ENCODE measurements around the gene ADGRB3. TPM values are rescaled to one million over a fixed set of nuclear protein-coding genes. Genes with fewer than 3 reads are reported as not detected.

The ADGRB3 gene
- polyA plus RNA-seq, 1 of the 3 experiments (the other 2 are of a cell fraction): 0.12 TPM

GRCh38 chr6:68642977-68643376 lies 7.9 kb downstream of the ADGRB3 start:
- no peak overlapping the region for H3K4me3 ChIP-seq (ENCODE audit: low read depth in 2 of 2, low read length in 1 of 2)
- H2AFZ ChIP-seq (ENCODE audit: low read depth): no peak overlapping the region
- DNase-seq: no peak
- no peak for TF ChIP-seq RFX5 (IDR thresholded peaks at IDR 0.05; ENCODE audit: low read length)
- no peak for TF ChIP-seq TAF1 (IDR thresholded peaks at IDR 0.05; ENCODE audit: borderline replicate concordance, low read depth, low read length)
- no peak for TF ChIP-seq GABPA (IDR thresholded peaks at IDR 0.05; ENCODE audit: low read depth)
- TF ChIP-seq, protein P1, sequence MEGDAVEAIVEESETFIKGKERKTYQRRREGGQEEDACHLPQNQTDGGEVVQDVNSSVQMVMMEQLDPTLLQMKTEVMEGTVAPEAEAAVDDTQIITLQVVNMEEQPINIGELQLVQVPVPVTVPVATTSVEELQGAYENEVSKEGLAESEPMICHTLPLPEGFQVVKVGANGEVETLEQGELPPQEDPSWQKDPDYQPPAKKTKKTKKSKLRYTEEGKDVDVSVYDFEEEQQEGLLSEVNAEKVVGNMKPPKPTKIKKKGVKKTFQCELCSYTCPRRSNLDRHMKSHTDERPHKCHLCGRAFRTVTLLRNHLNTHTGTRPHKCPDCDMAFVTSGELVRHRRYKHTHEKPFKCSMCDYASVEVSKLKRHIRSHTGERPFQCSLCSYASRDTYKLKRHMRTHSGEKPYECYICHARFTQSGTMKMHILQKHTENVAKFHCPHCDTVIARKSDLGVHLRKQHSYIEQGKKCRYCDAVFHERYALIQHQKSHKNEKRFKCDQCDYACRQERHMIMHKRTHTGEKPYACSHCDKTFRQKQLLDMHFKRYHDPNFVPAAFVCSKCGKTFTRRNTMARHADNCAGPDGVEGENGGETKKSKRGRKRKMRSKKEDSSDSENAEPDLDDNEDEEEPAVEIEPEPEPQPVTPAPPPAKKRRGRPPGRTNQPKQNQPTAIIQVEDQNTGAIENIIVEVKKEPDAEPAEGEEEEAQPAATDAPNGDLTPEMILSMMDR (IDR thresholded peaks at IDR 0.05): no peak
- no peak for TF ChIP-seq POLR2AphosphoS5 (IDR thresholded peaks at IDR 0.05; ENCODE audit: low read depth, low read length)
- TF ChIP-seq JUND (IDR thresholded peaks at IDR 0.05): no peak
- TF ChIP-seq, protein P2, sequence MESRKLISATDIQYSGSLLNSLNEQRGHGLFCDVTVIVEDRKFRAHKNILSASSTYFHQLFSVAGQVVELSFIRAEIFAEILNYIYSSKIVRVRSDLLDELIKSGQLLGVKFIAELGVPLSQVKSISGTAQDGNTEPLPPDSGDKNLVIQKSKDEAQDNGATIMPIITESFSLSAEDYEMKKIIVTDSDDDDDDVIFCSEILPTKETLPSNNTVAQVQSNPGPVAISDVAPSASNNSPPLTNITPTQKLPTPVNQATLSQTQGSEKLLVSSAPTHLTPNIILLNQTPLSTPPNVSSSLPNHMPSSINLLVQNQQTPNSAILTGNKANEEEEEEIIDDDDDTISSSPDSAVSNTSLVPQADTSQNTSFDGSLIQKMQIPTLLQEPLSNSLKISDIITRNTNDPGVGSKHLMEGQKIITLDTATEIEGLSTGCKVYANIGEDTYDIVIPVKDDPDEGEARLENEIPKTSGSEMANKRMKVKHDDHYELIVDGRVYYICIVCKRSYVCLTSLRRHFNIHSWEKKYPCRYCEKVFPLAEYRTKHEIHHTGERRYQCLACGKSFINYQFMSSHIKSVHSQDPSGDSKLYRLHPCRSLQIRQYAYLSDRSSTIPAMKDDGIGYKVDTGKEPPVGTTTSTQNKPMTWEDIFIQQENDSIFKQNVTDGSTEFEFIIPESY (IDR thresholded peaks at IDR 0.05; ENCODE audit: borderline replicate concordance, low read depth): no peak
- no peak for TF ChIP-seq RCOR1 (IDR thresholded peaks at IDR 0.05; ENCODE audit: low read length)
- no peak for TF ChIP-seq RXRA (IDR thresholded peaks at IDR 0.05; ENCODE audit: borderline replicate concordance, low read depth)
- TF ChIP-seq CHD2 (IDR thresholded peaks at IDR 0.05; ENCODE audit: low read length, partially characterized antibody): no peak
- no peak for TF ChIP-seq NRF1 (IDR thresholded peaks at IDR 0.05; ENCODE audit: low read depth, low read length)
- no peak for TF ChIP-seq GATA2 (CRISPR knock-in tag; IDR thresholded peaks at IDR 0.05)
- TF ChIP-seq, protein P3, sequence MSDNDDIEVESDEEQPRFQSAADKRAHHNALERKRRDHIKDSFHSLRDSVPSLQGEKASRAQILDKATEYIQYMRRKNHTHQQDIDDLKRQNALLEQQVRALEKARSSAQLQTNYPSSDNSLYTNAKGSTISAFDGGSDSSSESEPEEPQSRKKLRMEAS (IDR thresholded peaks at IDR 0.05; ENCODE audit: low read depth): no peak
- TF ChIP-seq FOXM1 (IDR thresholded peaks at IDR 0.05; ENCODE audit: low read depth): no peak
- TF ChIP-seq EP300 (IDR thresholded peaks at IDR 0.05; ENCODE audit: borderline replicate concordance in 1 of 2, low read depth in 1 of 2, low read length in 1 of 2): no peak
- TF ChIP-seq, protein P4, sequence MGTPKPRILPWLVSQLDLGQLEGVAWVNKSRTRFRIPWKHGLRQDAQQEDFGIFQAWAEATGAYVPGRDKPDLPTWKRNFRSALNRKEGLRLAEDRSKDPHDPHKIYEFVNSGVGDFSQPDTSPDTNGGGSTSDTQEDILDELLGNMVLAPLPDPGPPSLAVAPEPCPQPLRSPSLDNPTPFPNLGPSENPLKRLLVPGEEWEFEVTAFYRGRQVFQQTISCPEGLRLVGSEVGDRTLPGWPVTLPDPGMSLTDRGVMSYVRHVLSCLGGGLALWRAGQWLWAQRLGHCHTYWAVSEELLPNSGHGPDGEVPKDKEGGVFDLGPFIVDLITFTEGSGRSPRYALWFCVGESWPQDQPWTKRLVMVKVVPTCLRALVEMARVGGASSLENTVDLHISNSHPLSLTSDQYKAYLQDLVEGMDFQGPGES (IDR thresholded peaks at IDR 0.05; ENCODE audit: low read depth, low read length): no peak
- no peak for TF ChIP-seq SIN3A (IDR thresholded peaks at IDR 0.05; ENCODE audit: borderline replicate concordance, low read depth, low read length)
- TF ChIP-seq MEF2A (IDR thresholded peaks at IDR 0.05; ENCODE audit: borderline replicate concordance, low read depth): no peak
- no peak for TF ChIP-seq TCF12 (IDR thresholded peaks at IDR 0.05)
- TF ChIP-seq NFIC (IDR thresholded peaks at IDR 0.05; ENCODE audit: borderline replicate concordance): no peak
- H3K36me3 ChIP-seq (replicated peaks in 1 of 2; ENCODE audit: control insufficient read depth in 1 of 2, insufficient read depth in 2 of 2, low read length in 1 of 2): no peaks in the 10 kb centered on the region
- H3K9me3 ChIP-seq: no peaks in the 10 kb centered on the region
- H3K4me1 ChIP-seq (ENCODE audit: control insufficient read depth in 1 of 2, insufficient read depth in 2 of 2, low read depth in 1 of 2, low read length in 1 of 2): peaks cover 0 to 16% of the 10 kb centered on the region in 2 experiments; a peak in 3 of 4 replicates
- ChIA-PET CTCF (interaction anchor here (10.2 kb wide), 1 partner anchor 135 kb away, joined by 153 read pairs; no protein-coding TSS in a partner anchor), POLR2A (no interaction called here)
- H3K27ac ChIP-seq (ENCODE audit: low read depth in 2 of 2, low read length in 1 of 2): no peak overlapping the region
- H3K27me3 ChIP-seq (ENCODE audit: insufficient read depth): no peaks in the 10 kb centered on the region
- no peaks in the 10 kb centered on the region for H3K79me2 ChIP-seq (ENCODE audit: insufficient read depth)
- H3K9me2 ChIP-seq: no peaks in the 10 kb centered on the region
- H4K20me1 ChIP-seq (ENCODE audit: insufficient read depth): no peaks in the 10 kb centered on the region
- H3K4me2 ChIP-seq: no peak overlapping the region
- H3F3A ChIP-seq (replicated peaks; ENCODE audit: insufficient read depth): no peaks in the 10 kb centered on the region
- WGBS (ENCODE audit: low lambda C conversion rate): 81% methylated on average over 1 of the region's 1 CpG
- no peak overlapping the region for H3K9ac ChIP-seq
